Aorta (tissue), 5 donors: ENCODE measurements around the gene EDEM1. TPM values are rescaled to one million over a fixed set of nuclear protein-coding genes. Genes with fewer than 3 reads are reported as not detected.
"Not testable (repeated sequence)": the region's sequence is repeated elsewhere in the genome, so short reads cannot be mapped to it uniquely, and the experiment has no call there.

Experiments
- ATAC-seq: fragments of 200-7000 bp; cut with Tn5 transposase; one replicate; pipeline ENCODE4 v1.9.1; 2022; ENCODE audit warnings: moderate library complexity; ENCODE audit not compliant: low FRiP score
- DNase-seq, 2 donors: peaks; one replicate each; pipeline ENCODE4 v3.0.0-alpha.2; 2020
- H3K27ac ChIP-seq, 2 donors: one replicate each; pipeline ENCODE4 v1.5.1; 2013; ENCODE audit warnings: low read length in 2 of 2, mild to moderate bottlenecking in 2 of 2, moderate library complexity in 2 of 2, control low read depth in 1 of 2, inconsistent platforms in 1 of 2, low read depth in 1 of 2
- H3K27me3 ChIP-seq, 2 donors: one replicate each; pipeline ENCODE4 v1.6.1; 2013; ENCODE audit warnings: control low read depth in 1 of 2, low read length in 1 of 2, mild to moderate bottlenecking in 1 of 2, moderate library complexity in 1 of 2; ENCODE audit not compliant: insufficient read depth in 2 of 2, control insufficient read depth in 1 of 2
- H3K36me3 ChIP-seq, 2 donors: one replicate each; pipeline ENCODE4 v1.6.1; 2013; ENCODE audit warnings: control low read depth in 1 of 2, low read length in 1 of 2, mild to moderate bottlenecking in 1 of 2; ENCODE audit not compliant: insufficient read depth in 2 of 2, control insufficient read depth in 1 of 2
- H3K4me1 ChIP-seq, 2 donors: one replicate each; pipeline ENCODE4 v1.6.1; 2013; ENCODE audit warnings: low read length in 2 of 2, control low read depth in 1 of 2, mild to moderate bottlenecking in 1 of 2, moderate library complexity in 1 of 2; ENCODE audit not compliant: insufficient read depth in 2 of 2, control insufficient read depth in 1 of 2
- H3K4me3 ChIP-seq, 2 donors: one replicate each; pipeline ENCODE4 v1.5.1; 2013; ENCODE audit warnings: low read length in 2 of 2, control low read depth in 1 of 2, mild to moderate bottlenecking in 1 of 2
- H3K9me3 ChIP-seq: one replicate; pipeline ENCODE4 v1.6.1; 2013; ENCODE audit warnings: mild to moderate bottlenecking, low read length; ENCODE audit not compliant: control insufficient read depth
- WGBS, 2 donors: extraction: QIAGEN DNeasy Blood & Tissue Kit; methylation state at CpG; one replicate each; pipeline ENCODE4 v1.1.7; 2013; 5-methylcytosine and 5-hydroxymethylcytosine counted together
- intact Hi-C, 2 donors: fragments of 100-400 bp; cut with DNase I; formaldehyde crosslinking; loops; one replicate each; pipeline versions ENCODE4 v1.14.2 to v1.15.0; 2022
- polyA plus RNA-seq, 2 donors: library from polyadenylated mRNA; stranded (reverse); fragments of 200-250 nt; gene quantifications; one replicate each; pipeline ENCODE4 v1.2.3, GENCODE V29; 2013
- total RNA-seq, 2 donors: library from RNA; stranded (reverse); fragmentation: NEBNext Ultra II Directional; extraction: Animal tissue kit (Norgen Biotek cat#: 25700); gene quantifications; one replicate each; pipeline ENCODE4 v1.2.1, GENCODE V29; 2021
- donor health status: healthy with polysubstance abuse.
- donor health status: Bipolar disorder and iron deficiency.
- donor health status: DM: no; HTN: no; CAD: no.
- donor health status: DM: no; HTN: no; CAD: no.
- donor health status: DM: yes; HTN: yes; CAD: no.

Gene EDEM1
- total and polyA plus RNA-seq, 4 donors, result 4.0 to 37.9 (median 21.1) TPM

DNA sequence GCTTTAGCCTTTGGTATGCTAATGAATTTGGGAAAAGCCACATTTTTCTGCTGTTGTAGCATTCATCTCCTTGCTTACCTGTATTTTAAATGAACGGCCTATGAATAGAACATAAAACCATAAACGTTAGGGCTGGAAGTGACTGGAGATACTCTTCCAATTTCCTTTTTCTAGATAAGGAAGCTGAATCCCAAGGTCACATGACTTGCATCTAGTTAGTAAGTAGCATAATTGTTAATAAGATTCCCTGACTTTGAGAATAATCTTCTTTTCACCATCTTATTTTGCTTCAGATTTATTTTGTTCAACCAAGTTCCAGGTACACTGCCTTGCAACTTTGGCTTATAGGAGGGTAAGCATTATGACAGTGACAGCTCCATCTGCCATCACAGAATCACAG, 20.7 kb upstream of the EDEM1 start:
- H3K36me3 ChIP-seq, result peaks cover 0 to 4% of the 10 kb centered on the region in 2 donors
- no peak overlapping the region for H3K27ac ChIP-seq
- H3K27me3 ChIP-seq, result no peaks in the 10 kb centered on the region
- DNase-seq, result no peak
- H3K4me1 ChIP-seq, result peaks cover 2 to 4% of the 10 kb centered on the region in 2 donors
- H3K4me3 ChIP-seq, result no peak overlapping the region
- no peak for ATAC-seq
- no peaks in the 10 kb centered on the region for H3K9me3 ChIP-seq
- 63 to 73% methylated on average over 2 of the region's 2 CpGs for WGBS, 2 donors
- intact Hi-C loops, result no loop called here

GRCh38 chr3:5168110-5168509, 19.4 kb upstream of the EDEM1 start:
- peaks cover 0 to 7% of the 10 kb centered on the region in 2 donors for H3K36me3 ChIP-seq
- no peak overlapping the region for H3K4me3 ChIP-seq
- DNase-seq (no peak), ATAC-seq (no peak)
- intact Hi-C loops, result no loop called here
- 89 to 90% methylated on average over 4 of the region's 4 CpGs for WGBS, 2 donors
- H3K27me3 ChIP-seq, result no peaks in the 10 kb centered on the region
- H3K27ac ChIP-seq, result no peak overlapping the region
- H3K4me1 ChIP-seq, result no peaks in the 10 kb centered on the region
- no peaks in the 10 kb centered on the region for H3K9me3 ChIP-seq

DNA sequence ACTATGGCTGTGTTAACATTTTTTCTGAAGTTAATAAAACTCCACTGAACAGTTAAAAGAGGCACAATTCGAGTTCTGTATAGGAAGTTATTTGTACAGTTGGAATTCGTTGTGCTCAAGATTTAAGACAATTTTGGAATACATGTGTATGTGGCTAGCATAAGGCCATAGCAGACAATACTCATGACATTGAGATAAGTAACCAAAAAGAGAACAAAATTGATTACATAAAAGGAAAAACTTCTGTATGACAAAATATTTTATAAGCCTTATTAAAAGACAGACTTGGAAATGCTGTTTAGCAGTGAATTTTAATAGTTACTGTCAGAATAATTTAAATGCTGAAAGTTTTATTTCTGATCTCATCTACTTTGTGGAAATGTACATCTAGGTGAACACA, 17.7 kb upstream of the EDEM1 start:
- 21 to 28% methylated on average over 2 of the region's 2 CpGs for WGBS, 2 donors

GRCh38 chr3:5170975-5171374, 16.5 kb upstream of the EDEM1 start:
- H3K36me3 ChIP-seq, result peaks cover 3 to 11% of the 10 kb centered on the region in 2 donors
- ATAC-seq (no peak), DNase-seq (no peak)
- H3K9me3 ChIP-seq, result no peaks in the 10 kb centered on the region
- no peak overlapping the region for H3K27ac ChIP-seq
- 95 to 96% methylated on average over 5 of the region's 5 CpGs for WGBS, 2 donors
- intact Hi-C loops, result no loop called here
- no peaks in the 10 kb centered on the region for H3K27me3 ChIP-seq
- no peak overlapping the region for H3K4me3 ChIP-seq
- no peaks in the 10 kb centered on the region for H3K4me1 ChIP-seq

More for the DNA sequence above, 17.7 kb upstream of the EDEM1 start:
- DNase-seq, result no peak
- Histone ChIP-seq H3K36me3 (peaks cover 0 to 11% of the 10 kb centered on the region in 2 donors), H3K27me3 (no peaks in the 10 kb centered on the region), H3K27ac (no peak overlapping the region), H3K4me1 (no peaks in the 10 kb centered on the region), H3K4me3 (no peak overlapping the region), H3K9me3 (no peaks in the 10 kb centered on the region)
- no peak for ATAC-seq
- intact Hi-C loops, result no loop called here

DNA sequence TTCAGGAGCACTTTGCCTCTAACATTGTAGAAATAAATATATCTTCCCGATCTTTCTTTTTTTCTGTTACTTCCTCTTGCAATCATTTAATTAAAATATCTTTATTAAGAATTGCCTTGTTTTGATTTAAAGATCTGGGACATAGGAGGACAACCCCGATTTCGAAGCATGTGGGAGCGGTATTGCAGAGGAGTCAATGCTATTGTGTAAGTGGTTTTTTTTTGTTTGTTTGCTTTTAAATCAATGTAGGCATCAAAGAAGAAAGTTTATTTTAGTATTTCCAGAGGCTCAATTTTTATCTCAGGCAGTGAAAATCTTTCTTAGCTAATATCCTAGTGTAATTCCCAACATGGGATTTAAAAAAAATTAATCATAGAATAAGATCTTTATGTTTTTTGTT, 15.5 kb upstream of the EDEM1 start:
- Histone ChIP-seq H3K27ac (no peak overlapping the region), H3K36me3 (peaks cover 3 to 11% of the 10 kb centered on the region in 2 donors), H3K9me3 (no peaks in the 10 kb centered on the region), H3K4me3 (no peak overlapping the region), H3K4me1 (no peaks in the 10 kb centered on the region), H3K27me3 (no peaks in the 10 kb centered on the region)
- WGBS, 2 donors, result 94% methylated on average over 4 of the region's 4 CpGs
- ATAC-seq (no peak), DNase-seq (no peak)
- intact Hi-C loops, result no loop called here

DNA sequence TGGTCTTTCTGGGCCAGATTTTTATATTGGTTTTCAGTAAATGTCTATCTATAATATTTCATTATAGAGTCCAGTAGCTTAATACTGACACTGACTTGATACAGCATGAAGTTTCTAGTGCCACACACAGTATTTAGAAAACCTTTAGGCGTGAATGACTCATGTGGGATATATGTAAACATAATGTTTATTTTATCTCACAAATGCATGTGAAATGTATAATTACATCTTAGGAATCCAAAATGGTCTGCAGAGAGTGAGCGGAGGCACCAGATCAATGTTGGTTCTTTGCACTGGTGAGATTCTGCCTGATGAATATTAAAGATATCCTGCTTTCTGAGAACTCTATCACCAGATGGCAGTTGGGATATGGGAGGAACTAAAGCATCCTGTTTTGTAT, 8.5 kb upstream of the EDEM1 start:
- 96 to 97% methylated on average over 2 of the region's 2 CpGs for WGBS, 2 donors
- H3K9me3 ChIP-seq, H3K4me1 ChIP-seq, H3K36me3 ChIP-seq, intact Hi-C loops, H3K4me3 ChIP-seq, ATAC-seq, H3K27ac ChIP-seq, DNase-seq, H3K27me3 ChIP-seq: not testable (repeated sequence)

- H3K36me3 ChIP-seq, result peaks cover 0 to 7% of the 10 kb centered on the region in 2 donors
- H3K9me3 ChIP-seq, result no peaks in the 10 kb centered on the region
- H3K4me3 ChIP-seq, result no peak overlapping the region
- no peak overlapping the region for H3K27ac ChIP-seq
- no peaks in the 10 kb centered on the region for H3K27me3 ChIP-seq
- no peaks in the 10 kb centered on the region for H3K4me1 ChIP-seq
- ATAC-seq, result no peak
- no peak for DNase-seq
- intact Hi-C loops, result no loop called here
- 88 to 90% methylated on average over 2 of the region's 2 CpGs for WGBS, 2 donors
Observed at GRCh38 chr3:5181469-5182141, 5.9 kb upstream of the EDEM1 start.

- WGBS, 2 donors, result 90 to 95% methylated on average over 12 of the region's 12 CpGs
- not testable (repeated sequence) for ATAC-seq, H3K36me3 ChIP-seq
Observed at GRCh38 chr3:5183714-5184113, 3.8 kb upstream of the EDEM1 start.

DNA sequence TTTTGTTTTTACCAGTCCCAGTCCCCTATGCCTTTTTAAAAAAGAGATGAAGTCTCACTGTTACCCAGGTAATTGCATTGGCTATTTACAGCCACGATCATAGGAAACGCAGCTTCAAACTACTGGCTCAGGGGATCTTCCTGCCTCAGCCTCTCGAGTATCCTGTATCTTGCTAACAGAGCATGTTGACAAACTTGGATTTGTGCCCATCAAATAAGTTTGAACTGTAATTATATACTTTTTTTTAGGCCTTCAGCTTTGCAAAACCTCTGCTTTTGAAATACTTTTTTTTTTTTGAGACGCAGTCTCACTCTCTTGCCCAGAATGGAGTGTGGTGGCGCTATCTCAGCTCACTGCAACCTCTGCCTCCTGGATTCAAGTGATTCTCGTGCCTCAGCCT, 3.0 kb upstream of the EDEM1 start:
- no peaks in the 10 kb centered on the region for H3K27me3 ChIP-seq
- H3K9me3 ChIP-seq, result no peaks in the 10 kb centered on the region
- no peak overlapping the region for H3K27ac ChIP-seq
- DNase-seq (no peak), ATAC-seq (no peak)
- 86 to 87% methylated on average over 6 of the region's 6 CpGs for WGBS, 2 donors
- intact Hi-C loops, result no loop called here
- peaks cover 0 to 4% of the 10 kb centered on the region in 2 donors for H3K4me1 ChIP-seq
- H3K4me3 ChIP-seq, result no peak overlapping the region
- H3K36me3 ChIP-seq, result peaks cover 0 to 3% of the 10 kb centered on the region in 2 donors

More at GRCh38 chr3:5183714-5184113, 3.8 kb upstream of the EDEM1 start:
- H3K27me3 ChIP-seq, intact Hi-C loops, H3K4me1 ChIP-seq, H3K9me3 ChIP-seq, DNase-seq, H3K27ac ChIP-seq, H3K4me3 ChIP-seq: not testable (repeated sequence)
